Measurements from ENCODE around the gene AVPR2. TPM values are rescaled to one million over a fixed set of nuclear protein-coding genes. Genes with fewer than 3 reads are reported as not detected.
A peak's percentile ranks its signal among the peaks of the same experiment; 100 is the strongest.

The AVPR2 gene
- total and polyA plus RNA-seq, 4 donors, result 0.11 to 0.24 (median 0.21) TPM; not detected in 1

DNA sequence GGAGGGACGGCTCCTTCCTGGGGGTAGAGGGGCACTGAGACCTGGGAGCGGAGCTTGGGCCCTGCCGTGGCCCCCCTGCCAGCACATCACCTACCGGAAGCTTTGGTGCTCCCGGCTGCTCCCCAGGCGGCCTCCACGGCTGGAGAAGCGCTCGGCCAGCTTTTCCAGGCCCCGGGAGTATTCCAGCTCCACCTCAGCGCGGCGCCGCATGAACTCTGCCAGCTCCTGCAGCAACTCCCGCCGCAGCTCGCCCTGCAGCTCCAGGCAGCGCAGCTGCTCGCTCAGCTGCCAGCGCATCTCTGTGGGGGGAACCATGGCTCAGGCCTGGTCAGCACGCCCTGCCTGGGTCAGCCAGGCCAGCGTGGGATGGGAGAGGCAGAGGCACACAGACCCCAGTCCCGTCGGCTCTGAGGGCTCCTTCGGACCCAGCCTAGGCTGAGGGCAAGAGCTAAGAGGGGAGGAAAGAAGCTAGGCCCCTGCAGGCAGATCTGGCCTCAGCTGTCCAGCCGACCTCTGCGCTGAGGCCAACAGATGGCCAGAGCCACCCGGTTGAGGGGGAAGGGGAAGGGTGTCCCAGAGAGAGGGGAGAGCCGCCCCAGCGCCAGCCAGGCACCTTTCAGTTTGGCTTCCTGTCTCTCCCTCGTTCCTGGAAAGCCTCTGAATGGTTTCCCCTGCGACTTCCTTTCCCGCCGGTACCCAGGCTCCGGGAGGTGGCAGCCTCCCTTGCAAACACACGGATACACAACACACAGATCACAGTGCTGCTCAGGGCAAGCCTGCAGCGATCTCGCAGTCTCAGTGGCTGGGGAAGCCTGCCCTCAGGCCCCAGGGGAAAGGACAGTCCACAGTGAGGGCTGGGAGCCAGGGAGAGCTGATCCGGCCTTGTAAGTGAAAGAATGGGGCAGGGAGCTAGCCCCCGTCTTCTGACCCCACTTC is 17.3 kb downstream of the AVPR2 start:
- no peaks in the 10 kb centered on the region for H3K9me3 ChIP-seq (ENCODE audit: control insufficient read depth, insufficient read depth, low read length)
- peaks cover 48% of the 10 kb centered on the region for H3K4me1 ChIP-seq (ENCODE audit: control insufficient read depth, insufficient read depth, low read length)
- peaks cover 10% of the 10 kb centered on the region for H3K27me3 ChIP-seq (ENCODE audit: control insufficient read depth, insufficient read depth, low read length)
- WGBS (ENCODE audit: insufficient coverage), result 62% methylated on average over 37 of the region's 40 CpGs
- no peak overlapping the region for H3K27ac ChIP-seq (ENCODE audit: low read depth, low read length)
- DNase-seq (ENCODE audit: low read depth in 4 of 6, low spot score in 6 of 6), result peak in 1 of 6 donors; percentile 46
- no peak overlapping the region for H3K4me3 ChIP-seq (ENCODE audit: low read depth, low read length)
- H3K36me3 ChIP-seq (ENCODE audit: control insufficient read depth, insufficient read depth, low read length), result peaks cover 2% of the 10 kb centered on the region

DNA sequence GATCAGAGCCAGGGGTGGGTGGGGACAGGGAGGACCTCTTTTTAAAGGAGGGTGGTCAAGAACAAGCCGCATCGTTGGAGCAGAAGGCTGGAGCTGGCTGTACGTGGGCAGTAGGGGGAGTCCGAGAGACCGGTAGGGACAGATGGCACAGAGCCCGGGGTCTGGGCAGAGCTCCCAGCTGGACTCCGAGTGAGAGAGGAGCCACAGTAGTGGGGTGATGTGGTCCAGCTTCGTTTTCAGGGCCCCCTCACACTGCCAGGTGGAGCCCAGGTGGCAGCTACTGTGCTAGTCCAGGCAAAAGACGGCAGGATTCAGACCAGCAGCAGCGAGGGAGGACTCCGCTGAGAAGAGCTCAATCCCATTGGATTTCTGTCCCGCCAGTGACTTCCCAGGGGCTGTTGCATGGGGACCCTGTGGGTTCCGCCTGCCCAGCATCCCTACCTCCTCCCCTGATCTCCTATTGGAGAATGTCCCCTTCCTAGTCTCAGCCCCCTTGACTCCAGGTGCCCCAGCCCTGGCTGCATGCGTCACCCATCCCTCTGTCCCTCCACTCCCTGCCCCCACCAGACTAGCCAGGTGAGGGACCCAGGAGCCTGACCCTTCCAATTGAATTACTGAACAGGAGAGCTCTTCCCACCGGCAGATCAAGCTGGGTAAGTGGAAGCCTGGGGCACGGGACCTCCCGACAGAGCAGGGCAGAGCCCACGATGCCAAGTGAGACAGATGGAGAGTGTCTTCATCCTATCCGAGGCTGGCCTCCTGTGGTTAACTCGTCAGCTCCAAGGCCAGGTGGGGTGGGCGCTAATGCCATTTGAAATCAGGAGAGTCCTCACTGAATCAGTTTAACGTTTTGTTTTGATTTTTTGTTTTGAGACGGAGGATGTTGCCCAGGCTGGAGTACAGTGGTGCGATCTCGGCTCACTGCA is 18.7 kb downstream of the AVPR2 start:
- DNase-seq (ENCODE audit: low read depth in 4 of 6, low spot score in 6 of 6), result peak in 2 of 6 donors; percentile 65 to 71
- peaks cover 59% of the 10 kb centered on the region for H3K4me1 ChIP-seq (ENCODE audit: control insufficient read depth, insufficient read depth, low read length)
- H3K27ac ChIP-seq (ENCODE audit: low read depth, low read length), result no peak overlapping the region
- H3K36me3 ChIP-seq (ENCODE audit: control insufficient read depth, insufficient read depth, low read length), result peaks cover 5% of the 10 kb centered on the region
- no peaks in the 10 kb centered on the region for H3K9me3 ChIP-seq (ENCODE audit: control insufficient read depth, insufficient read depth, low read length)
- no peak overlapping the region for H3K4me3 ChIP-seq (ENCODE audit: low read depth, low read length)
- H3K27me3 ChIP-seq (ENCODE audit: control insufficient read depth, insufficient read depth, low read length), result peaks cover 10% of the 10 kb centered on the region
- WGBS (ENCODE audit: insufficient coverage), result 50% methylated on average over 23 of the region's 25 CpGs

DNA sequence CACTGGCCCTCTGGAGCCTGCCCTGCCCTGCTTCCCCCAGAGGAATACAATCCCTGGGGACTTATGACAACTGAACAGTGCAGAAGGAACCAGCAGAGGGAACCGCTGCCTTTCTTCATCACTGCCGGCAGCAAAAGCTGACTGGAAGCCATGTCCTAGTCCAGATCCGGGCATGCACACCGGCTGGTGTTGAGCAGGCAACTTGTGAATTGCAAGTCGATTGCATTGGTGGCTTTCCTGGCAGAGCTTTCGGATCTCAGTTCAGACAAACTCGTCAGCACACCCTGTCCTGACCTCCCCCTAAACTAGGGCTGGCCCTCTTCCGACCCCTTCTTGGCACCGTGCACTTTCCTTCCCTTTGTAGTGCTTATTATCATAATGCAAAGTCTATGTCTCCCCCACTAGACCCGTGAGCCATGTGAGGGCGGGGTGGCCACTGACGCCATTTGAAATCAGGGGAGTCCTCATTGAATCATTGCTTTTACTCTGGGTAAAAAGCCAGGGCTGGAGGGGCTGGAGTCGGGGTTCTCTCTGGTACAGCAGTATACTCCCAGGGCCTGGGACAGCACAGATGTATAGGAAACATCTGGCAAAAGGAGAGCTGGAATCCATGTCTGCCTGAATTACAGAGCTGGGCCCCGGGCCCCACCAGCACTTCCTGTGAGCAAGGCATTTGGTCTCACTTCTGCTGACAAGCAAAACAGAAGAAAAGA is 19.8 kb downstream of the AVPR2 start:
- Histone ChIP-seq H3K9me3 (ENCODE audit: control insufficient read depth, insufficient read depth, low read length) (no peaks in the 10 kb centered on the region), H3K4me1 (ENCODE audit: control insufficient read depth, insufficient read depth, low read length) (peaks cover 67% of the 10 kb centered on the region), H3K27me3 (ENCODE audit: control insufficient read depth, insufficient read depth, low read length) (peaks cover 10% of the 10 kb centered on the region), H3K36me3 (ENCODE audit: control insufficient read depth, insufficient read depth, low read length) (peaks cover 2% of the 10 kb centered on the region), H3K4me3 (ENCODE audit: low read depth, low read length) (no peak overlapping the region), H3K27ac (ENCODE audit: low read depth, low read length) (no peak overlapping the region)
- DNase-seq (ENCODE audit: low read depth in 4 of 6, low spot score in 6 of 6), result peak in 2 of 6 donors; percentile 32 to 46
- WGBS (ENCODE audit: insufficient coverage), result 56% methylated on average over 13 of the region's 14 CpGs

DNA sequence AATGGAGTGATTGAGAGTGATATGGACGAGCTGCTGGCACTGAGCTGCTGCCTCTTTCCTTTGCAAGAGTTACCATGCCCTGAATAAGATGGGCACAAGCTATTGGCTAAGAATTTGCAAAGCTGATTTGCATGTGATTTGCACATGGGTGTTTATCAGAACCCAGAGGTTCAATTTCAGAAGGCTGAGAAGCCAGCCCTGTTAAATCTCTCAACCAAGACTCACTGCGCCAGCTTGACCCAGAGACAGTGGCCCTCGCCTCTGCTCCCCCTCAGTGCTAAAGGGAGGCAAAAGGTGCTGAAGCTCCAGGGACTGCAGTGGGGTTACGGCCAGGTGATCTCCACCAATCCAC is 20.9 kb downstream of the AVPR2 start:
- WGBS (ENCODE audit: insufficient coverage), result 70% methylated on average over 4 of the region's 4 CpGs
- Histone ChIP-seq H3K27me3 (ENCODE audit: control insufficient read depth, insufficient read depth, low read length) (peaks cover 10% of the 10 kb centered on the region), H3K4me1 (ENCODE audit: control insufficient read depth, insufficient read depth, low read length) (peaks cover 74% of the 10 kb centered on the region), H3K36me3 (ENCODE audit: control insufficient read depth, insufficient read depth, low read length) (peaks cover 12% of the 10 kb centered on the region), H3K4me3 (ENCODE audit: low read depth, low read length) (no peak overlapping the region), H3K27ac (ENCODE audit: low read depth, low read length) (no peak overlapping the region), H3K9me3 (ENCODE audit: control insufficient read depth, insufficient read depth, low read length) (no peaks in the 10 kb centered on the region)
- no peak for DNase-seq (ENCODE audit: low read depth in 4 of 6, low spot score in 6 of 6)

DNA sequence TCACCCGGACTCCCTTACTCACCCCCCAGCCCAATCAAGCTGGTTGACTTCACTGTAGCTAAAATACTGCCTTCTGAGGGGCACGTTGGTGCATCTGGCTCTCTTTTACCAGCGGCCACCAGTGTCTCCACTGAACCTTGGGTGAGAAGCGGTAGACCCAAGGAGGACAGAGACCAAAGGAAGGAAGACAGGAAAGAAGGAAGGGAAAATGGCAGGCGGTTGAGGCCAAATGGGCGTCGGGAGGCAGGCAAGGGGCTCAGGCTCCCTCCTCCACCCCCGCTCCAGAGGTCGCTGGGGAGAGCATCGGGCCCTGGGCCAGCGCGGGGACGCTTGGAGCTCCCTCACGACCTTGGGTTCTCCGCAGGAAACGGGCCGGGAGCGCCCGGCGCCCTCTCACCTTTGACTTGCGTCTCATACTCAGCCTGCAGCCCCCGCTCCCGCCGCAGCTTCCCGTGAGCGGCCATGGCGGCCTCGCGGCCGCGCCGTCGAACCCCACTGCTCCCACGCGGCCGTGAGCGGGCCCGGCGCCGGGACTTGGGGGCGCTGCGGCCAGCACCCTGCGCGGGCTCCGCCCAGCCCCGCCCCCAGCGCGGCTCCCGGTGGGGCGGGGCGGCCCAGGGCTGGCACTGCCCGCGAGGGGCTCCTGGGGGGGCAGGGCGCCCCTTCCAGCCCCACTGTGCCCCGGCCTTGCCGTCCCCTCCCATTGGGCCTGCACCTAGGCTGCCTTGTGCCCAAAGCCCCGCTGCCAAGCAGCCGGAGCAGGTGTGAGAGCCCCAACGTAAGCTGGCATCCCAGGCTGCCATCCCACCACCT is 21.5 kb downstream of the AVPR2 start, which contains the start of gene ARHGAP4:
ARHGAP4 (minus strand) TSS at position 526 of the 813 bp plus-strand sequence; CDS start at position 464, 62 bp downstream.
- 26% methylated on average over 58 of the region's 59 CpGs for WGBS (ENCODE audit: insufficient coverage)
- Histone ChIP-seq H3K27me3 (ENCODE audit: control insufficient read depth, insufficient read depth, low read length) (peaks cover 10% of the 10 kb centered on the region), H3K4me3 (ENCODE audit: low read depth, low read length) (peak within 1 kb of the TSS; percentile 48), H3K4me1 (ENCODE audit: control insufficient read depth, insufficient read depth, low read length) (peaks cover 71% of the 10 kb centered on the region), H3K36me3 (ENCODE audit: control insufficient read depth, insufficient read depth, low read length) (peaks cover 18% of the 10 kb centered on the region), H3K9me3 (ENCODE audit: control insufficient read depth, insufficient read depth, low read length) (no peaks in the 10 kb centered on the region), H3K27ac (ENCODE audit: low read depth, low read length) (peak within 1 kb of the TSS; percentile 97)
- no peak for DNase-seq (ENCODE audit: low read depth in 4 of 6, low spot score in 6 of 6)

DNA sequence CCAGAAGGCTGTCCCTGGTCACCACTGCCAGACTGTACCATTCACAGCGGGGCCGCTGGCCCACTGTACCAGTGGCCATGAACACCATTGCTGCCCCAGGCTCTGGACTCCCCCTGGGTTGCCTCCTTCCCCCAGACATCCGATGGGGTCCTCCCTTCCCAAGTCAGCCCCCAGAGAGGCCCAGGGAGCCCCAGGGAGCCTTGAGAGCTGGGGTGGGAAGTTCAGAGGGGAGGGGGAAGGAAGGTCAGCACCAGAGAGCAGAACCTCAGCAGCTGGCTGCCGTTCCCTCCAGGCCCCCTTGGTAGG is 22.0 kb downstream of the AVPR2 start:
- Histone ChIP-seq H3K4me1 (ENCODE audit: control insufficient read depth, insufficient read depth, low read length) (peaks cover 66% of the 10 kb centered on the region), H3K27ac (ENCODE audit: low read depth, low read length) (peak overlapping the region; percentile 97), H3K4me3 (ENCODE audit: low read depth, low read length) (peak overlapping the region; percentile 48), H3K9me3 (ENCODE audit: control insufficient read depth, insufficient read depth, low read length) (no peaks in the 10 kb centered on the region), H3K27me3 (ENCODE audit: control insufficient read depth, insufficient read depth, low read length) (peaks cover 9% of the 10 kb centered on the region), H3K36me3 (ENCODE audit: control insufficient read depth, insufficient read depth, low read length) (peaks cover 24% of the 10 kb centered on the region)
- 38% methylated on average over 2 of the region's 4 CpGs for WGBS (ENCODE audit: insufficient coverage)
- no peak for DNase-seq (ENCODE audit: low read depth in 4 of 6, low spot score in 6 of 6)

DNA sequence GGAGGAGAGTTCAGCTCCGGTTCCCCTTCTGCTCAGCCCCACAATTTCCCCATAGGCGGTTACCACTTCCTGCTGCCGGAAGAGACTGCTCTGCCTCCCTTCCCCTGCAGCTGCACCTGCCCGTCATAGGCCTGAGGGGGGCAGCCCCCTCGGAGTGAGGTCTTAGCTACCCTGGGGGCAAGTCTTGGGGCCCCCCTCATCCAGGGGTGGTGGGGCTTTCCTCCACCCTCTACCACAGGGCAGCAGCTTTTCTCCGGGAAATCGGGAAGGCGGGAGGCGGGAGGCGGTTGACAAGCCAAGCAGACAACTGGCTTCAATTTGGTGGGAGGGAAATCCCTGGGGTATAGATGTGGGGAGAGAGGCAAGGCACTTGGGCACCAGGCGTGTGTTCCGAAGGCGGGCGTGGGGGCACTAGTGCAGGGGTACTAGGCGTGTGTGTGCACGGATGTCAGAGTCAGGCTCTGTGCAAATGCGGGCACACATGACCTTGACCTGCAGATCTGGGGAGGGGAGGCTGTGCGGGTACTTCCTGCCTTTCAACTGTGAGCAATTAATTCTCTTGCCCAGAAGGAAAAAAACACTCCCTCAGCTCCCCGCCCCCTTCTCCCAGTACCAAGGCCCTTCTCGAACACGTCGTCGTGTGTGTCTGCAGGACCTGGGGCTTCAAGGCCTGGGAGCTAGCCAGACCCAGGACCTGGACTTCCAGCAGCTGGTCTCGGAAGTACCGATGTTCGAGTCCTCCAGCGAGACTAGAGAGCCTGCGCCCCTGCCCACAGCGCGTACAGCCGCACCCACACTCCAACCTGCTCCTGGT is 22.6 kb downstream of the AVPR2 start:
- Histone ChIP-seq H3K27me3 (ENCODE audit: control insufficient read depth, insufficient read depth, low read length) (peaks cover 8% of the 10 kb centered on the region), H3K9me3 (ENCODE audit: control insufficient read depth, insufficient read depth, low read length) (no peaks in the 10 kb centered on the region), H3K27ac (ENCODE audit: low read depth, low read length) (peak overlapping the region; percentile 97), H3K4me3 (ENCODE audit: low read depth, low read length) (peak overlapping the region; percentile 48), H3K4me1 (ENCODE audit: control insufficient read depth, insufficient read depth, low read length) (peaks cover 61% of the 10 kb centered on the region), H3K36me3 (ENCODE audit: control insufficient read depth, insufficient read depth, low read length) (peaks cover 29% of the 10 kb centered on the region)
- WGBS (ENCODE audit: insufficient coverage), result 27% methylated on average over 21 of the region's 31 CpGs
- DNase-seq (ENCODE audit: low read depth in 4 of 6, low spot score in 6 of 6), result peak in 2 of 6 donors; percentile 52 to 62

DNA sequence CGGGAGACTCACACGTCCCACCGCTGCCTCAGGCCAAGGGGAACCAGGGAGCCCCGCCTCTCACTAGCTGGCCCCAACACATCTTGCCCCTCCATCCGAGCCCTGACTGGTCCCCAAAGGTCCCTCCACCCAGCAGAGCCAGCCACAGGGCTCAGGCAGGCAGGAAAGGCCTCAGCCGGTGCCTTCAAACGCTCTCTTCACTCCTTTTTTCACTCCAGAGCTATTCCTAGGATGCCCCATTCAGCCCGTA is 23.1 kb downstream of the AVPR2 start:
- Histone ChIP-seq H3K4me3 (ENCODE audit: low read depth, low read length) (peak overlapping the region; percentile 48), H3K4me1 (ENCODE audit: control insufficient read depth, insufficient read depth, low read length) (peaks cover 61% of the 10 kb centered on the region), H3K27ac (ENCODE audit: low read depth, low read length) (peak overlapping the region; percentile 97), H3K27me3 (ENCODE audit: control insufficient read depth, insufficient read depth, low read length) (peaks cover 10% of the 10 kb centered on the region), H3K36me3 (ENCODE audit: control insufficient read depth, insufficient read depth, low read length) (peaks cover 35% of the 10 kb centered on the region), H3K9me3 (ENCODE audit: control insufficient read depth, insufficient read depth, low read length) (no peaks in the 10 kb centered on the region)
- 20% methylated on average over 8 of the region's 8 CpGs for WGBS (ENCODE audit: insufficient coverage)
- no peak for DNase-seq (ENCODE audit: low read depth in 4 of 6, low spot score in 6 of 6)

All from spinal cord (tissue), 10 donors.